Activated CD4-positive, CD25-positive, alpha-beta regulatory T cell treated with anti-CD3 and anti-CD28 coated beads, Interleukin-2, amount 50 U/mL, for 24 hours (primary cell): Measurements from ENCODE around the gene TCEAL5.
"Not testable (repeated sequence)": the region's sequence is repeated elsewhere in the genome, so short reads cannot be mapped to it uniquely, and the experiment has no call there.

Source experiments
- ATAC-seq, 2 donors: fragments of 150-1000 bp; cut with Tn5 transposase; one replicate each; pipeline ENCODE4 v1.10.0; 2021; ENCODE audit warnings: mild to moderate bottlenecking in 1 of 2, moderate library complexity in 1 of 2

The TCEAL5 gene

GRCh38 chrX:103276581-103277002, at the start of gene TCEAL5:
Gene TCEAL5 (minus strand): TSS chrX:103276750. CDS start chrX:103274563, 2,187 bp downstream.
- ATAC-seq, result no peak

- no peak for ATAC-seq
Measured at GRCh38 chrX:103311399-103311780, 34.8 kb upstream of the TCEAL5 start.

GRCh38 chrX:103310555-103311398, 34.2 kb upstream of the TCEAL5 start, which contains the start of gene BEX2:
Gene BEX2 (minus strand): TSS chrX:103310990. CDS start chrX:103309976, 1,014 bp downstream.
- ATAC-seq, result peak; percentile 99 to 100

GRCh38 chrX:103309860-103310554, 33.5 kb upstream of the TCEAL5 start:
- no peak for ATAC-seq

GRCh38 chrX:103305666-103306065, 29.1 kb upstream of the TCEAL5 start:
- ATAC-seq, result not testable (repeated sequence)

- ATAC-seq, result no peak
Measured at GRCh38 chrX:103304705-103305104, 28.2 kb upstream of the TCEAL5 start.

- no peak for ATAC-seq
Measured at GRCh38 chrX:103293118-103293517, 16.6 kb upstream of the TCEAL5 start.

- no peak for ATAC-seq
Measured at GRCh38 chrX:103279624-103280023, 3.1 kb upstream of the TCEAL5 start.

GRCh38 chrX:103275947-103276567, 493 bp downstream of the TCEAL5 start:
- ATAC-seq, result no peak

- ATAC-seq, result no peak
Measured at GRCh38 chrX:103274284-103274683, 2.3 kb downstream of the TCEAL5 start.

GRCh38 chrX:103258275-103258674, 18.3 kb downstream of the TCEAL5 start:
- no peak for ATAC-seq

- ATAC-seq, result no peak
Measured at GRCh38 chrX:103256651-103257050, 19.9 kb downstream of the TCEAL5 start.

GRCh38 chrX:103254921-103255493, 21.5 kb downstream of the TCEAL5 start, which contains the start of gene TCEAL8:
Gene TCEAL8 (minus strand): TSS chrX:103255155. CDS start chrX:103253979, 1,176 bp downstream.
- peak; percentile 94 to 96 for ATAC-seq

- peak; percentile 29 to 45 for ATAC-seq
Measured at GRCh38 chrX:103254171-103254824, 22.3 kb downstream of the TCEAL5 start.

- ATAC-seq, result no peak
Measured at GRCh38 chrX:103253608-103254007, 22.9 kb downstream of the TCEAL5 start.

GRCh38 chrX:103250977-103251376, 25.6 kb downstream of the TCEAL5 start:
- no peak for ATAC-seq

GRCh38 chrX:103249805-103250204, 26.7 kb downstream of the TCEAL5 start:
- no peak for ATAC-seq

- ATAC-seq, result no peak
Measured at GRCh38 chrX:103248553-103248952, 28.0 kb downstream of the TCEAL5 start.

GRCh38 chrX:103240155-103240554, 36.4 kb downstream of the TCEAL5 start:
- ATAC-seq, result no peak

- no peak for ATAC-seq
Measured at GRCh38 chrX:103236296-103236695, 40.3 kb downstream of the TCEAL5 start.

GRCh38 chrX:103235608-103236007, 40.9 kb downstream of the TCEAL5 start:
- ATAC-seq, result not testable (repeated sequence)

GRCh38 chrX:103234869-103235268, 41.7 kb downstream of the TCEAL5 start:
- no peak for ATAC-seq
